ENCODE measurements around the gene CEP350. TPM values are rescaled to one million over a fixed set of nuclear protein-coding genes. Genes with fewer than 3 reads are reported as not detected.
"Not testable (repeated sequence)": the region's sequence is repeated elsewhere in the genome, so short reads cannot be mapped to it uniquely, and the experiment has no call there.

Gene CEP350
- polyA plus RNA-seq, 1 donor (not counting 4 experiments of a cell fraction or from before 2014, with no cell fraction given): 12.0 TPM

DNA sequence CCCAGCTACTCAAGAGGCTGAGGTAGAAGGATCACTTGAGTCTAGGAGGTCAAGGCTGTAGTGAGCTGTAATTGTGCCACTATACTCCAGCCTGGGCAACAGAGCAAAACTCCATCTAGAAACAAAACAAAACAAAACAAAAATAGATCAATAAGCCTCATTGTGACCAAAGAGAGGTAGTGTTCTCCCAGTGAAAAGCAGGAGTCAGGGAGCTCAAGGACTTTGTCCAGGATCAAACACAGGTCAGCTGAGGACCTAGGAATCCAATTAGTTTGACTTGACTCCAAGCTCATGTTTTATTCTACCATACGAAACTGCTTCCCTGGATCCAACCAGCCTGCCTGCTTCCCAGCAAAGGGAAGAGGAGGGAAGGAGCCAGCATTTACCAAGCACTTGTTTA, 178.6 kb downstream of the CEP350 start:
- Histone ChIP-seq H3K4me1 (ENCODE audit: control insufficient read depth, extremely low read depth, insufficient read depth, low read length) (peaks cover 8% of the 10 kb centered on the region), H4K20me1 (ENCODE audit: control insufficient read depth, extremely low read depth, insufficient read depth, low read length) (no peaks in the 10 kb centered on the region), H3K79me2 (ENCODE audit: control insufficient read depth, insufficient read depth, low read length) (no peaks in the 10 kb centered on the region), H3K36me3 (ENCODE audit: control insufficient read depth in 2 of 2, extremely low read depth in 1 of 2, insufficient read depth in 2 of 2, low read length in 2 of 2) (no peaks in the 10 kb centered on the region), H3K27ac (ENCODE audit: control insufficient read depth, insufficient read depth, low read length) (no peak overlapping the region), H3K4me2 (ENCODE audit: control insufficient read depth, extremely low read depth, insufficient read depth, low read depth, low read length) (no peak overlapping the region), H3K9ac (ENCODE audit: control insufficient read depth, extremely low read depth, insufficient read depth, low read length) (no peak overlapping the region), H3K9me3 (ENCODE audit: control insufficient read depth, low read depth, low read length) (no peaks in the 10 kb centered on the region), H3K4me3 (ENCODE audit: control insufficient read depth in 2 of 3, extremely low read depth in 1 of 3, insufficient read depth in 2 of 3, low read depth in 1 of 3, low read length in 3 of 3) (no peak overlapping the region), H3K27me3 (ENCODE audit: control insufficient read depth, extremely low read depth, insufficient read depth, low read length) (no peaks in the 10 kb centered on the region), H2AFZ (ENCODE audit: control insufficient read depth, low read length) (no peak overlapping the region), H3K9me1 (ENCODE audit: control insufficient read depth, extremely low read depth, insufficient read depth, low read length) (no peaks in the 10 kb centered on the region)
- dilution Hi-C loops (cut with MboI; ENCODE audit: extremely low pct_ligation_motif_present, low sequenced_read_pairs): no loop called here
- no peak for DNase-seq (ENCODE audit: low read depth, low spot score)
- no peak for TF ChIP-seq EZH2 (IDR thresholded peaks at IDR 0.05; ENCODE audit: low read length)
- no peak for TF ChIP-seq CTCF (optimal IDR thresholded peaks at IDR 0.05 in 1 of 3, IDR thresholded peaks at IDR 0.05 in 1 of 3, conservative IDR thresholded peaks at IDR 0.05 in 1 of 3; ENCODE audit: extremely low read depth in 1 of 3, insufficient read depth in 2 of 3, low read length in 3 of 3)
- no peak for FAIRE-seq

- H3K4me2 ChIP-seq (ENCODE audit: control insufficient read depth, extremely low read depth, insufficient read depth, low read depth, low read length); H3K4me1 ChIP-seq (ENCODE audit: control insufficient read depth, extremely low read depth, insufficient read depth, low read length); dilution Hi-C loops (cut with MboI; ENCODE audit: extremely low pct_ligation_motif_present, low sequenced_read_pairs); H3K9me1 ChIP-seq (ENCODE audit: control insufficient read depth, extremely low read depth, insufficient read depth, low read length); H3K36me3 ChIP-seq (ENCODE audit: control insufficient read depth in 2 of 2, extremely low read depth in 1 of 2, insufficient read depth in 2 of 2, low read length in 2 of 2); FAIRE-seq; H4K20me1 ChIP-seq (ENCODE audit: control insufficient read depth, extremely low read depth, insufficient read depth, low read length); H3K27me3 ChIP-seq (ENCODE audit: control insufficient read depth, extremely low read depth, insufficient read depth, low read length); H3K9ac ChIP-seq (ENCODE audit: control insufficient read depth, extremely low read depth, insufficient read depth, low read length); DNase-seq (ENCODE audit: low read depth, low spot score); H3K27ac ChIP-seq (ENCODE audit: control insufficient read depth, insufficient read depth, low read length); H3K9me3 ChIP-seq (ENCODE audit: control insufficient read depth, low read depth, low read length); H2AFZ ChIP-seq (ENCODE audit: control insufficient read depth, low read length); H3K4me3 ChIP-seq (ENCODE audit: control insufficient read depth in 2 of 3, extremely low read depth in 1 of 3, insufficient read depth in 2 of 3, low read depth in 1 of 3, low read length in 3 of 3); H3K79me2 ChIP-seq (ENCODE audit: control insufficient read depth, insufficient read depth, low read length): not testable (repeated sequence)
These were observed 179.1 kb downstream of the CEP350 start for GRCh38 chr1:180133688-180134087.

GRCh38 chr1:180135535-180135934, 180.9 kb downstream of the CEP350 start:
- no peak overlapping the region for H3K27ac ChIP-seq (ENCODE audit: control insufficient read depth, insufficient read depth, low read length)
- no peaks in the 10 kb centered on the region for H3K36me3 ChIP-seq (ENCODE audit: control insufficient read depth in 2 of 2, extremely low read depth in 1 of 2, insufficient read depth in 2 of 2, low read length in 2 of 2)
- dilution Hi-C loops (cut with MboI; ENCODE audit: extremely low pct_ligation_motif_present, low sequenced_read_pairs): no loop called here

More at GRCh38 chr1:180135535-180135934, 180.9 kb downstream of the CEP350 start:
- no peaks in the 10 kb centered on the region for H3K9me1 ChIP-seq (ENCODE audit: control insufficient read depth, extremely low read depth, insufficient read depth, low read length)
- H3K9ac ChIP-seq (ENCODE audit: control insufficient read depth, extremely low read depth, insufficient read depth, low read length): no peak overlapping the region
- H3K4me3 ChIP-seq (ENCODE audit: control insufficient read depth in 2 of 3, extremely low read depth in 1 of 3, insufficient read depth in 2 of 3, low read depth in 1 of 3, low read length in 3 of 3): no peak overlapping the region
- FAIRE-seq (no peak), DNase-seq (ENCODE audit: low read depth, low spot score) (no peak)
- TF ChIP-seq EZH2 (IDR thresholded peaks at IDR 0.05; ENCODE audit: low read length) (no peak), CTCF (optimal IDR thresholded peaks at IDR 0.05 in 1 of 3, IDR thresholded peaks at IDR 0.05 in 1 of 3, conservative IDR thresholded peaks at IDR 0.05 in 1 of 3; ENCODE audit: extremely low read depth in 1 of 3, insufficient read depth in 2 of 3, low read length in 3 of 3) (no peak)
- H3K9me3 ChIP-seq (ENCODE audit: control insufficient read depth, low read depth, low read length): no peaks in the 10 kb centered on the region
- H2AFZ ChIP-seq (ENCODE audit: control insufficient read depth, low read length): no peak overlapping the region
- H3K79me2 ChIP-seq (ENCODE audit: control insufficient read depth, insufficient read depth, low read length): no peaks in the 10 kb centered on the region
- no peaks in the 10 kb centered on the region for H3K27me3 ChIP-seq (ENCODE audit: control insufficient read depth, extremely low read depth, insufficient read depth, low read length)
- peaks cover 8% of the 10 kb centered on the region for H3K4me1 ChIP-seq (ENCODE audit: control insufficient read depth, extremely low read depth, insufficient read depth, low read length)
- H3K4me2 ChIP-seq (ENCODE audit: control insufficient read depth, extremely low read depth, insufficient read depth, low read depth, low read length): no peak overlapping the region
- no peaks in the 10 kb centered on the region for H4K20me1 ChIP-seq (ENCODE audit: control insufficient read depth, extremely low read depth, insufficient read depth, low read length)

Data from keratinocyte (primary cell).